B cell (primary cell): ENCODE measurements around the gene LIMCH1. TPM values are rescaled to one million over a fixed set of nuclear protein-coding genes. Genes with fewer than 3 reads are reported as not detected.

Experiments used
- ATAC-seq: fragments of 200-7000 bp; cut with Tn5 transposase; one replicate; pipeline ENCODE4 v1.10.0; 2021; ENCODE audit warnings: low read depth, mild to moderate bottlenecking, moderate number of reproducible peaks, moderate library complexity
- CTCF ChIA-PET: fragments of 350-600 bp; sonication (Branson Sonifier 250); formaldehyde crosslinking; loops from one replicate; lab custom pipeline; 2021; ENCODE audit warnings: antibody characterized with exemption, inconsistent platforms; lab: Charles Lee
- POLR2A ChIA-PET: fragments of 350-600 bp; sonication (Branson Sonifier 250); formaldehyde crosslinking; loops from one replicate; lab custom pipeline; 2021; ENCODE audit warnings: antibody characterized with exemption; lab: Charles Lee
- DNase-seq: peaks from one replicate; pipeline ENCODE4 v3.0.0; 2013
- H2AFZ ChIP-seq: 2 replicates; pipeline ENCODE4 v1.6.1; 2012; ENCODE audit warnings: mild to moderate bottlenecking, low read depth, low read length; ENCODE audit not compliant: insufficient read depth, poor library complexity, severe bottlenecking
- H3K27ac ChIP-seq, 2 donors: 1 replicate in 1 of 2; 2 replicates in 1 of 2; pipeline ENCODE4 v1.5.1; 2012 to 2013; ENCODE audit warnings: low read length in 2 of 2, mild to moderate bottlenecking in 2 of 2, moderate library complexity in 1 of 2
- H3K27me3 ChIP-seq, 4 experiments: fragments of 200-600 bp in 1 of 4; sonication (generic) in 1 of 4; replicated peaks in 1 of 4; 1 replicate in 2 of 4; 2 replicates in 2 of 4; pipeline versions ENCODE4 v1.6.1 to v1.7.0; 2013 to 2016; ENCODE audit warnings: low read length in 3 of 4, mild to moderate bottlenecking in 2 of 4, mixed read lengths in 1 of 4, moderate library complexity in 1 of 4; ENCODE audit not compliant: insufficient read depth in 4 of 4, control insufficient read depth in 3 of 4; ENCODE audit errors: control extremely low read depth in 1 of 4
- H3K36me3 ChIP-seq, 2 experiments: replicated peaks in 1 of 2; 1 replicate in 1 of 2; 2 replicates in 1 of 2; pipeline versions ENCODE4 v1.6.1 to v1.7.1; 2013; ENCODE audit warnings: low read length in 1 of 2; ENCODE audit not compliant: insufficient read depth in 2 of 2, control insufficient read depth in 1 of 2; ENCODE audit errors: control extremely low read depth in 1 of 2, extremely low read depth in 1 of 2
- H3K4me1 ChIP-seq, 2 donors: fragments of 200-600 bp in 1 of 2; sonication (generic) in 1 of 2; 1 replicate in 1 of 2; 2 replicates in 1 of 2; pipeline versions ENCODE4 v1.5.1 to v1.6.1; 2013 to 2017; ENCODE audit warnings: low read length in 2 of 2; ENCODE audit not compliant: control insufficient read depth in 2 of 2, insufficient read depth in 2 of 2
- H3K4me2 ChIP-seq: replicated peaks from 2 replicates; pipeline ENCODE3; 2012; ENCODE audit warnings: mild to moderate bottlenecking, low read depth, low read length; ENCODE audit not compliant: poor library complexity, severe bottlenecking
- H3K4me3 ChIP-seq, 5 experiments: fragments of 200-600 bp in 1 of 5; sonication (generic) in 1 of 5; 1 replicate in 3 of 5; 2 replicates in 2 of 5; pipeline versions ENCODE4 v1.5.1 to v1.7.0; 2011 to 2016; ENCODE audit warnings: low read length in 4 of 5, mild to moderate bottlenecking in 4 of 5, low read depth in 2 of 5, control low read depth in 1 of 5, moderate library complexity in 1 of 5; ENCODE audit not compliant: insufficient read depth in 1 of 5; ENCODE audit errors: control extremely low read depth in 1 of 5, extremely low read depth in 1 of 5
- H3K79me2 ChIP-seq: fragments of 200-600 bp; sonication (generic); one replicate; pipeline ENCODE4 v1.6.0; 2016; ENCODE audit warnings: low read length; ENCODE audit not compliant: control insufficient read depth, insufficient read depth
- H3K9ac ChIP-seq: fragments of 200-600 bp; sonication (generic); 2 replicates; pipeline ENCODE4 v1.6.1; 2017; ENCODE audit warnings: mild to moderate bottlenecking, low read length, moderate library complexity
- H3K9me3 ChIP-seq, 3 donors: one replicate each; pipeline versions ENCODE4 v1.6.1 to v1.7.1; 2013; ENCODE audit warnings: low read length in 2 of 3; ENCODE audit not compliant: control insufficient read depth in 2 of 3, insufficient read depth in 1 of 3; ENCODE audit errors: control extremely low read depth in 1 of 3
- H4K20me1 ChIP-seq: 2 replicates; pipeline ENCODE4 v1.6.0; 2012; ENCODE audit warnings: mild to moderate bottlenecking, low read length; ENCODE audit not compliant: insufficient read depth, control insufficient read depth, poor library complexity, severe bottlenecking
- H3K27ac Mint-ChIP-seq: one replicate; pipeline ENCODE4 v1.8.0; 2021; ENCODE audit warnings: mixed read lengths
- H3K27me3 Mint-ChIP-seq: one replicate; pipeline ENCODE4 v1.8.0; 2021; ENCODE audit warnings: mixed read lengths
- H3K4me1 Mint-ChIP-seq: one replicate; pipeline ENCODE4 v1.8.0; 2021; ENCODE audit warnings: mixed read lengths
- H3K4me3 Mint-ChIP-seq: one replicate; pipeline ENCODE4 v1.8.0; 2021; ENCODE audit warnings: mixed read lengths
- H3K9me3 Mint-ChIP-seq: one replicate; pipeline ENCODE4 v1.8.0; 2022; ENCODE audit warnings: mixed read lengths; ENCODE audit not compliant: insufficient read depth
- CTCF ChIP-seq: fragments of 200-600 bp; IDR thresholded peaks from one replicate; pipeline ENCODE4 v1.8.0; 2022; ENCODE audit warnings: antibody characterized with exemption, mild to moderate bottlenecking
- EZH2 ChIP-seq: IDR thresholded peaks from 2 replicates; pipeline ENCODE4 v1.6.1; 2012; ENCODE audit warnings: borderline replicate concordance, low read depth, mild to moderate bottlenecking, moderate library complexity, low read length; ENCODE audit not compliant: insufficient read depth, poor library complexity, severe bottlenecking
- WGBS: methylation state at CpG from one replicate; pipeline ENCODE4 v1.1.5; 2013; ENCODE audit warnings: missing lambda C conversion rate; ENCODE audit not compliant: insufficient coverage; 5-methylcytosine and 5-hydroxymethylcytosine counted together
- intact Hi-C: fragments of 100-400 bp; cut with micrococcal nuclease; formaldehyde crosslinking; loops from one replicate; pipeline ENCODE4 v1.10.0; 2022
- polyA plus RNA-seq: library from polyadenylated mRNA; depleted of rRNA; stranded (reverse); fragments of >200 nt; gene quantifications from 2 replicates; pipeline ENCODE4 v1.2.3, GENCODE V29; 2012
- total RNA-seq, 2 donors: library from RNA; stranded (reverse); fragments of 120-200 nt in 1 of 2; gene quantifications; 1 replicate in 1 of 2; 2 replicates in 1 of 2; pipeline versions ENCODE4 v1.2.3 to v1.2.4, GENCODE V29; 2013 to 2022

LIMCH1 gene
- total and polyA plus RNA-seq, 2 donors (not counting 1 experiment from before 2014, with no cell fraction given), result not detected

- H3K79me2 ChIP-seq, result no peaks in the 10 kb centered on the region
- H3K4me1 Mint-ChIP-seq, result no peaks in the 10 kb centered on the region
- no peak overlapping the region for H2AFZ ChIP-seq
- no peak overlapping the region for H3K4me3 Mint-ChIP-seq
- no peaks in the 10 kb centered on the region for H3K4me1 ChIP-seq
- no peaks in the 10 kb centered on the region for H4K20me1 ChIP-seq
- H3K27me3 Mint-ChIP-seq, result peaks cover 4% of the 10 kb centered on the region
- no peak overlapping the region for H3K4me3 ChIP-seq
- H3K27ac Mint-ChIP-seq, result no peak overlapping the region
- H3K36me3 ChIP-seq, result no peaks in the 10 kb centered on the region
- POLR2A ChIA-PET, result no interaction called here
- ATAC-seq (no peak), DNase-seq (no peak)
- H3K4me2 ChIP-seq, result no peak overlapping the region
- no peaks in the 10 kb centered on the region for H3K27me3 ChIP-seq
- no peaks in the 10 kb centered on the region for H3K9me3 ChIP-seq
- intact Hi-C loops, result no loop called here
- no peak overlapping the region for H3K27ac ChIP-seq
- H3K9me3 Mint-ChIP-seq, result no peaks in the 10 kb centered on the region
- H3K9ac ChIP-seq, result no peak overlapping the region
- CTCF ChIA-PET, result no interaction called here
- TF ChIP-seq CTCF, result no peak
- TF ChIP-seq EZH2, result no peak
These were observed 133.0 kb downstream of the LIMCH1 start for GRCh38 chr4:41670982-41671381.

DNA sequence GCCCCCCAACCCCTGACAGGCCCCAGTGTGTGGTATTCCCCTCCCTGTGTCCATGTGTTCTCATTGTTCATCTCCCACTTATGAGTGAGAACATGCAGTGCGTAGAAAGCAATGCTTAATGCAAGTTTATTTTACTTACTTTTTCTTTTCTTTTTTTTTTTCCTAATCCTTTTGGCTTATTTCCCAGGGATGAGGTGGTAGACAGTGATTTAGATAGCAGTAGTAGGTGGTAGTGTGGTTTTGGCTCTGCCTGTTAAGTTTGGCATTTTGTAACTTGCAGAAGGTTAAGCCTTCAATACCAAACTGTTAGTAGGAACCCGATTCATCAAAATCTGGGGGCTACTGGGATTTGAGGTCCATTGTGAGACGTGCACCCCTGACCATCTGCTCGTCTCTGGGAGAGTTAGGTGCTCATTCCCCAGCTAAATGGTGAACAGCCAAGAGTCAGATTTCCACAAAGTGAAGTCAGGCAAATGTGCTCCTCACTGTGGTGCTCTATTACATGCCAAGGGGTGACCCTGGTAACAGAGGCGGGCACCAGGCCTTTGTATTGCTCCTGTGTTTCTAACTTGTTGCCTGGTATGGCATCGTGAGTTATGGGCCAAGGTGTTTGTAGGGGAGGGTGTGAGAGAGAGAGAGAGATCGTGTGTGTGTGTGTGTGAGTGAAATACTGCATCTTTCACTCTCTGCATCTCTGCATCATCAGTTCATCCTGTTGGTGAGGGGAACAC is 140.3 kb downstream of the LIMCH1 start:
- Mint-ChIP-seq H3K4me1 (no peaks in the 10 kb centered on the region), H3K4me3 (no peak overlapping the region), H3K27me3 (peaks cover 3% of the 10 kb centered on the region), H3K27ac (no peak overlapping the region), H3K9me3 (no peaks in the 10 kb centered on the region)
- 81% methylated on average over 3 of the region's 7 CpGs for WGBS
- POLR2A ChIA-PET, result no interaction called here
- H3K79me2 ChIP-seq, result no peaks in the 10 kb centered on the region
- no peak for DNase-seq
- no peaks in the 10 kb centered on the region for H3K9me3 ChIP-seq
- TF ChIP-seq CTCF (no peak), EZH2 (no peak)
- no peak overlapping the region for H3K4me3 ChIP-seq
- H3K9ac ChIP-seq, result no peak overlapping the region
- no peak overlapping the region for H2AFZ ChIP-seq
- H4K20me1 ChIP-seq, result no peaks in the 10 kb centered on the region
- no peaks in the 10 kb centered on the region for H3K4me1 ChIP-seq
- no peak overlapping the region for H3K4me2 ChIP-seq
- H3K27ac ChIP-seq, result no peak overlapping the region
- ATAC-seq, result no peak
- no peaks in the 10 kb centered on the region for H3K27me3 ChIP-seq
- no peaks in the 10 kb centered on the region for H3K36me3 ChIP-seq
- intact Hi-C loops, result no loop called here
- CTCF ChIA-PET, result no interaction called here
